Fibroblast of gingiva (primary cell): ENCODE data around the gene NSUN5.
"Not testable (repeated sequence)": the region's sequence is repeated elsewhere in the genome, so short reads cannot be mapped to it uniquely, and the experiment has no call there.

Experiments used
- DNase-seq: peaks from one replicate; pipeline ENCODE4 v3.0.0-alpha.2; 2011; ENCODE audit warnings: low read depth

The NSUN5 gene

DNA sequence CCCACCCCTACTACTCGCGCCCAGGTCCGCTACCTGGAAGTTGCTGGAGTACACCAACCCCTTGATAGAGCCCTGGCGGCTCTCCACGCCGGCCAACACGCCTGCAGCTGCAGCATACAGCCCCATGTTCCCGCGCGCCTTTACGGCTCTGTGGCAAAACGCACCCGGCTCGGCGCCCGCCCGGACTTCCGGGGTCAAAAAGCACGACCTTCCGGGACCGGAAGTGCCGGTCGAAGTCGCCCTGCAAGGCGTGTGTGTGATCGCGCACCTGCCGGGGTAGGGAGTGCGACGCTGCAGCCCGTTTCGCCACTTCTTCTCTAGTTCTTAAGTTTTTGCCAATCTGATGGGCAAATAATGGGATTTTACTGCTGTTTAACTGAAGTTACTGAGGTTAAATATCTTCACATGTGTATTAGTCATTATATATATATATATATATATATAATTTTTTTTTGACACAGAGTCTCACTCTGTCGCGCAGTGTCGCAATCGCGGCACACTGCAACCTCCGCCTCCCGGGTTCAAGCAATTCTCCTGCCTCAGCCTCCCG is at the start of gene NSUN5:
Gene NSUN5, minus strand, starts transcription at position 162 of the 550 bp plus-strand sequence. Its CDS starts 36 bp downstream, at position 126.
- DNase-seq = peak; percentile 70

GRCh38 chr7:73356159-73356558 is 47.5 kb upstream of the NSUN5 start:
- DNase-seq = no peak

GRCh38 chr7:73354821-73355220 is 46.2 kb upstream of the NSUN5 start:
- no peak for DNase-seq

DNA sequence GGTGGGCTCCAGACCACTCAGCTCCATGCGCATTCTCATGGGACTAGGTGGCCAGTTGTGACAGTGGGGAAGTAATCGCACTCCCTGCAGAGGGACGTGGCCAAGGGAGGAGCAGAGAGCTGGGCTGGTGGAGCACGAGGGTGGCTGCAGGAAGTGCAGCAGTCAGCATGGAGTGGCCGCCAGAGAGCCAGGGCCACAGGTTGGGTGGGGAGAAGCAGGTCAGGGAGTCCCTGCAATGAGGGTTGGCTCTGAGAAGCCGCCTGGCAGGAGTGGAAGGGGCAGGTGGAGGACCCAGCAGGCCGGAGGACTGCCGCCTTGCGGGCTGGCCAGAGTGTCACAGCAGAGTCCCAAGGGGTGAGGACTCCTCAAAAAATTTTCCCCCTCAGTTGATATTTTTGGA is 45.6 kb upstream of the NSUN5 start:
- DNase-seq = no peak

GRCh38 chr7:73353243-73353642 is 44.6 kb upstream of the NSUN5 start:
- no peak for DNase-seq

GRCh38 chr7:73352784-73353183 is 44.2 kb upstream of the NSUN5 start:
- no peak for DNase-seq

GRCh38 chr7:73351447-73352167 is 43.0 kb upstream of the NSUN5 start:
- DNase-seq = no peak

GRCh38 chr7:73350306-73351068 is 41.9 kb upstream of the NSUN5 start:
- no peak for DNase-seq

DNA sequence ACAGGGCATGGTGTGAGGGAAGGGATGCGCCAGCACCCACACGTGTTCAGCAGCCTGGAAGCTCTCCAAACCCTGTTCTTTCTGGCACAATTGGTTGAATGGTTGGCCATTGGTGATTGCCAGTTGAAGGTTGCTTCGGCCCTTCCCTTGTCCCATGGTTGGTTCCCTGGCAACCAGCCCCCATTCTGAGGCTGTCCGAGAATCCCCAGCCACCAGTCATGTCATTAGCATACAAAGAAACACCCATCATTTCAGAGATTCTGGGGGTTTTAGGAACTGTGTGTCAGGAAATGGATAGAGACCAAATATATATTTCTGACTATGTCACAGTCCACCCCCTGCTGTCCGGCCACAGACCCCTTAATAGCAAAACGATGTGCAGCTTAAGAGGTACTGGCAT is 41.1 kb upstream of the NSUN5 start:
- no peak for DNase-seq

GRCh38 chr7:73345951-73346350 is 37.3 kb upstream of the NSUN5 start:
- DNase-seq = no peak

DNA sequence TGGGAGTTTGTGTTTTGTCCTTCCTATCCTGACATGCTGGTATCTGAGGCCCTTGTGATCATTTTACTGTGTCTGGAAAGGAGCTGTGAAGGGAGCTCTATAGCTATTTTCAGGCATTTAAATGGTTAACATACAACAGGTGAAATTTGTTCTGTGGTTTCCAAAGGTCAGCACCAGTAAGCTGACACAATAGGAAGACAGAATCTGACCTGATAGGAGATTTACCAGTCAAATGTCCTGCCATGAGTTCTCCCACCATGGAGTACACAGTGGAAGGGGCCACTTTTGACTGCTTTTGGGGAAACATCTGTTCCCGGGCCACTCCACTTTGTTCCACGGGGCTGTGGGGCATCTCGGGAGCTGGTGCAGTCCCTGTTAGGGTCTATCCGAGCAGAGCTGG is 36.9 kb upstream of the NSUN5 start:
- no peak for DNase-seq

DNA sequence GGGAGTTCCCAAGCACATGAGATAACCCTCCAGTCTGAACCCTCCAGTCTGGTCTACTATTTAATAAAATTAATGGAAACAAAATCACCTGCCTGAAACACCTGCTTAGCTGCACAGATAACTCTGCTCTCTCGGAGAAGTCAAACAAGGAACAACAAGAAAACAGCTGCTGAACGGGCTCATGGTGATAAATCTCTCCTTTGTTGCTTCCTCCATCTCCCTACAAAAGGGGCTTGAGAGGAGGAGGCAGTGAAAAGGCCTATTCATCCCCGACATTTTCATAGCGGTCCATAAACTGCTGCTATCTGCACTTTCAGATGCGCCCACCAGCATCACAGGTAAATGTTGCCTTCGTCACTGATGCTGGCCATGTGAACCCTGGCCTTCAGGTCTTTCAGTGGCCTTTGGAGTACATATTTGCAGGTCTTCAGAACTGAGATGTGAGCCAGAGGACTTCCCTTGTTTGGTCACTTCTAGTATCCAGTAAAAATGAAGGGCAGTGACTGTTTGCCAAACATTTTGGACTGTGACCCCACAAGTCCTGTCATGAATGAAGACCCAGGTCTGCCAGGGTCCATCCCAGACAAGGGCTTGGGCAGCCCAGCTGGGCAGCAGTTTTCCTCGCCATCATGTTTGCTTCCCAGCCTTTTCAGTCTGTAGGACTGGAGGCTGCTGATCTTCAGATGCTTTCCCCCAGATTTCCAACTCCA is 35.2 kb upstream of the NSUN5 start:
- DNase-seq = no peak

DNA sequence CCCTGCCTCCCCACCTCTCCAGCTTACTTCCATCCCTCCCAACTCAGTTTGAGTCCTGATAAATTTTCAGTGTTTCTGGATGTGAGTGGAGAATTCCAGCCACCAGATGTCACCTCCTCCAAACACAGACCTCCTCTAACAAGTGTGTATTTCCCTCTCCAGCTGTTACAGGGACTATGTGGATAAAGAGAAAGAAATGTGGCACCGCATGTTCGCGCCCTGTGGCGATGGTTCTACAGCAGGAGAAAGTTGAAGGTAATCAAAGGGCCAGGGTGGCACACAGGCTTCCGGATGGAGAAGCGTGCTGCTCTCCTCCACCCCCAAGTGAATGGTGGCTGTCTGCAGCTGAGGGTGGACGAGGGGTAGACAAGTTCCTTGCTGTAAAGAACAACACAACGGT is 34.0 kb upstream of the NSUN5 start:
- DNase-seq = peak; percentile 50

DNA sequence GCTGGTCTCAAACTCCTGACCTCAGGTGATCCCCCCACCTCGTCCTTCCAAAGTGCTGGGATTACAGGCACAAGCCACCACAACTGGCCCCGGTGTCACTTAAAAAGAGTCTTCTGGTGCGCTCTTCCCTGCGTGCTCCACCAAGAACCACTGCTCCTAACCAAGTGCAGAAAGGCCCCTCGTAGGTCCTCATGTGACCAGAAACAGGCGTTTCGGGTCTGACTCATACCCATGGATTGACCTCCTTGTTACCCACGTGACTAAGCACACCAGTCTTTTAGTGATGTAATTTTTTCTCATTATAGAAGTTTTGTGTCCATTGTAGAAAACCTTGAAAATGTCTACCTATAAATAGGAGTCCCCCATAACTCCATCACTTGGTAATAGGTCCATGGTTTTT is 33.3 kb upstream of the NSUN5 start:
- peak; percentile 47 for DNase-seq

DNA sequence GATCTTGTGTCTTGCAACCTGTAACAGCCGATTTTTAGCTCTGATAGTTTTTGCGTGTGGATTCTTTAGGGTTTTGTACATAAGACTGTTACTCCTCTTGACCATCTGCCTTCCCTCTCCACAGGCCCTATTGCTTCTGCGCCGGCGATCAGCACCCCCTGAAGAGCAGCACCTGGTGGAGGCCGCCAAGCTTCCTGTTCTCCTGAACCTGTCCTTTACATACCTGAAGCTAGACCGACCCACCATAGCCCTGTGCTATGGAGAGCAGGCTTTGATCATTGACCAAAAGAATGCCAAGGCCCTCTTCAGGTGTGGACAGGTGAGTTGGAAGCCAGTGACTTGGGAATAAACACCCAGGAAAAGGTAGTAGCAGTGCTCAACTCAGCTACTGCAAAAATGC is 31.9 kb upstream of the NSUN5 start:
- DNase-seq = no peak

- no peak for DNase-seq
These were observed 29.7 kb upstream of the NSUN5 start for GRCh38 chr7:73338321-73338720.

DNA sequence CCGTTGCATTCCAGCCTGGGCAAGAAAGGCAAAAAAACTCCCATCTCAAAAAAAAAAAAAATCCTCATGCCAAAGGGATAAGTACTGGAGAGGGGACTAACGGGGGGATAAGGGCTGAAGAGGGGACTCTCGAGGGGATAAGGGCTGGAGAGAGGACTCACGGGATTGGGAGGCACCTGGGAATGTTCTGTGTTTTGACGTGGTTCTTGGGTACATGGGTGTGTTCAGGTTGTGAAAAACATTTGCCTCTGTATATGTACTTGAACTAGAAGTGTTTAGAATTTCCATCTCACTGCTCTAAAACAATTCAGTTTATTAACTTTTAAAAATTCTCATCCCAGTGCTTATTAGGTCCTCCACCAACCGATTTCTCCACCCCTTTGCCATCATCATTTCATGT is 23.8 kb upstream of the NSUN5 start:
- DNase-seq = no peak

- no peak for DNase-seq
These were observed 22.1 kb upstream of the NSUN5 start for GRCh38 chr7:73330772-73331171.

GRCh38 chr7:73329861-73330581 is 21.4 kb upstream of the NSUN5 start:
- DNase-seq = no peak

- no peak for DNase-seq
These were observed 20.1 kb upstream of the NSUN5 start for GRCh38 chr7:73328696-73329095.

DNA sequence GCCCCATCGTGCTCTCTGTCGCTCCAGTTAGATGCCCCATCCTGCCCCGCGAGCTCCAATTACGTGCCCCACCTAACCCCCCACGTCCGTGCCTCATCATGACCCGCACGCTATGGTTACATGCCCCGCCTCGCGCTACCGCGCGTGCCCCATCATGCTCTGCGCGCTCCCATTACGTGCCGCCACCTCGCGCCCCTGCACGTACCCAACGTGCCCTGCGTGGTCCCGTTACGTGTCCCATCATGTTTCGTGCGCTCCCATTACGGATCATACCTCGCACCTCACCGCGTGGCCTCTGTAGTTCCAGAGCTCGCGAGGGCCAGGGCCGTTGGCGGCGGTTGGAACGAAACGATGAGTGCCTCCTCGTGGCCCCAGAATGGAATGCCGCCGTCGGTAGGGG is 19.3 kb upstream of the NSUN5 start, which contains the start of the genes FKBP6 and TRIM50:
Gene FKBP6, plus strand, starts transcription at position 240 of the 400 bp plus-strand sequence. CDS start 268 bp downstream, outside the sequence.
Gene TRIM50, minus strand, starts transcription at position 161 of the 400 bp plus-strand sequence. CDS start 3,295 bp downstream, outside the sequence.
- DNase-seq = not testable (repeated sequence)

DNA sequence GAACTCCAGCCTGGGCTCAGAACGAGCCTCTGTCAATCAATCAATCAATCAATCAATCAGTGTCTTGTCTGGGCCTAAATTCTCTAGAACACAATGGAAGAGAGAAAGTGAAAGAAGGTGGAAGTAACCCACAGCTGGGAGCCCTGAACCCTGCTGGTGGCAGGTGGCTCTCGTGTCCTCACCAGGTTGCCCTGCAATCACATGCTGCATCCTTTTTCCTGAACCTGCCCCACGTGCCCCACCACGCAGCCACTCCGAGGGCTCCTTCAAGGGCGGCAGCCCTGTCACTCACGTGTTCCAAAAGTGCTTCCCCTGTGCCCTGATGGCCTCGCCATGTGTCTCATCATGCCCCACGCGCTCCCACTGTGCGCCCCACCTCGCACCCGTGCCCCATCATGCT is 18.8 kb upstream of the NSUN5 start:
- not testable (repeated sequence) for DNase-seq
